Measurements from ENCODE around the gene MAP1B. TPM values are rescaled to one million over a fixed set of nuclear protein-coding genes. Genes with fewer than 3 reads are reported as not detected.

The MAP1B gene
- total RNA-seq, 1 donor, result 164 TPM

DNA sequence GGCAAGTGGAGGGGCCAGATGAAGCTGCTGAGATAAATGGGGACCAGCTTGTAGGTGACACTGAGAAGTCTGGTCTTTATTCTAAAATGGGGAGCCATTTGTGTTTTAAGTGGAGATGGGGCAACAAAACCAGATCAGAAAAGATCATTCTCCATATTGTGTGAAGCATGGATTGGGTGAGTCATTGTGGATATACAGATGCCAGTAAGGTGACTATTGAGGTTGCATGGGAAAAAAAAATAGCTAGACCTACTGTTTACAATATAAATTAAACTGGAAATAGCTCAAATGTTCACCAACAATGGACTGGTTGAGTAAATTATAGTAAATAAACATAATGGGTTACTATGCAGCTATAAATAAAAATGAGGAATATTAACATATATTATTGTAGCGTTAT, 5.4 kb upstream of the MAP1B start:
- TF ChIP-seq, protein P1, sequence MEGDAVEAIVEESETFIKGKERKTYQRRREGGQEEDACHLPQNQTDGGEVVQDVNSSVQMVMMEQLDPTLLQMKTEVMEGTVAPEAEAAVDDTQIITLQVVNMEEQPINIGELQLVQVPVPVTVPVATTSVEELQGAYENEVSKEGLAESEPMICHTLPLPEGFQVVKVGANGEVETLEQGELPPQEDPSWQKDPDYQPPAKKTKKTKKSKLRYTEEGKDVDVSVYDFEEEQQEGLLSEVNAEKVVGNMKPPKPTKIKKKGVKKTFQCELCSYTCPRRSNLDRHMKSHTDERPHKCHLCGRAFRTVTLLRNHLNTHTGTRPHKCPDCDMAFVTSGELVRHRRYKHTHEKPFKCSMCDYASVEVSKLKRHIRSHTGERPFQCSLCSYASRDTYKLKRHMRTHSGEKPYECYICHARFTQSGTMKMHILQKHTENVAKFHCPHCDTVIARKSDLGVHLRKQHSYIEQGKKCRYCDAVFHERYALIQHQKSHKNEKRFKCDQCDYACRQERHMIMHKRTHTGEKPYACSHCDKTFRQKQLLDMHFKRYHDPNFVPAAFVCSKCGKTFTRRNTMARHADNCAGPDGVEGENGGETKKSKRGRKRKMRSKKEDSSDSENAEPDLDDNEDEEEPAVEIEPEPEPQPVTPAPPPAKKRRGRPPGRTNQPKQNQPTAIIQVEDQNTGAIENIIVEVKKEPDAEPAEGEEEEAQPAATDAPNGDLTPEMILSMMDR (IDR thresholded peaks at IDR 0.05; ENCODE audit: extremely low read depth, low read depth, low read length), result no peak
- no peaks in the 10 kb centered on the region for H3K9me3 ChIP-seq (ENCODE audit: low read depth, low read length)
- no peak for DNase-seq (ENCODE audit: insufficient read length, low spot score, missing footprints)
- H3K36me3 ChIP-seq (ENCODE audit: insufficient read depth, low read length), result no peaks in the 10 kb centered on the region
- H3K4me2 ChIP-seq (ENCODE audit: insufficient read depth, low read length), result no peak overlapping the region
- H2AFZ ChIP-seq (ENCODE audit: low read length), result no peak overlapping the region
- peaks cover 2% of the 10 kb centered on the region for H3K4me1 ChIP-seq (ENCODE audit: insufficient read depth, low read length)
- H3K79me2 ChIP-seq (ENCODE audit: insufficient read depth, low read length), result no peaks in the 10 kb centered on the region
- H3K4me3 ChIP-seq (ENCODE audit: insufficient read depth, low read length), result no peak overlapping the region
- H3K27ac ChIP-seq (ENCODE audit: low read depth, low read length), result no peak overlapping the region
- no peaks in the 10 kb centered on the region for H4K20me1 ChIP-seq (ENCODE audit: insufficient read depth, low read length)
- no peaks in the 10 kb centered on the region for H3K27me3 ChIP-seq (ENCODE audit: insufficient read depth, low read length)

DNA sequence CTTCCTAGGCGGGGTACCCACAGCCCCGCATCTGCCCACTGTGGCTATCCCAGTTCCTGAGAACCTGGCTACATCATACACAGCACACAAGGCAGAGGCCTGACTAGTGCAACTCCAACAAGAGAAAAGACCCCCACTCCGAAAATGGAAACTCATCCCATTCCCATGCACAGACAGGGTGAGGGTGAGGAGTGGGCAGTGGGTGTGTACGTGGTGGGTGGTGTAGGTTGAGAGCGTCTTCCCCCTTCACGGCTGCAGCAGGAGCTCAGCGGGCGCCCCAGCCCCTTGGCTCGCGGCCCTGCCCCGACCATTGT, 501 bp upstream of the MAP1B start:
- H3K4me1 ChIP-seq (ENCODE audit: insufficient read depth, low read length), result peaks cover 27% of the 10 kb centered on the region

DNA sequence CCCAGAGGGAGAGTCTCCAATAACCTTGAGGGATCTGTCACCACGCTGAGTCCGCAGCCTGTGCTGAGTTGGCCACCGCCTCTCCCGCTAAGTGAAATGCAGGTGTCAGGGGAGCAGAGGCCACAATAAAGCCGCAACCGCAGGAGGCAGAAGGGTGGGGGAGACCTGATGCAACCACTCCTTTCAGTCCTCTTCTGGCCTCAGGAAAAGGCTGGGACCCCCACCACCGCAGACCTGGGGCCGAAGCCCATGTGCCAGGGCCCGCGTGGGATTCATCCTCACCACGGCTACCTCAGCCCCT, 576 bp downstream of the MAP1B start:
- peak overlapping the region; percentile 60 for H2AFZ ChIP-seq (ENCODE audit: low read length)
- peak; percentile 87 for DNase-seq (ENCODE audit: insufficient read length, low spot score, missing footprints)

More for the DNA sequence above, 501 bp upstream of the MAP1B start:
- no peaks in the 10 kb centered on the region for H3K27me3 ChIP-seq (ENCODE audit: insufficient read depth, low read length)
- H3K79me2 ChIP-seq (ENCODE audit: insufficient read depth, low read length), result peaks cover 44% of the 10 kb centered on the region
- no peaks in the 10 kb centered on the region for H3K9me3 ChIP-seq (ENCODE audit: low read depth, low read length)
- H3K4me2 ChIP-seq (ENCODE audit: insufficient read depth, low read length), result peak overlapping the region; percentile 89
- peak overlapping the region; percentile 84 for H2AFZ ChIP-seq (ENCODE audit: low read length)
- TF ChIP-seq, protein P1 (IDR thresholded peaks at IDR 0.05; ENCODE audit: extremely low read depth, low read depth, low read length), result no peak
- peaks cover 14% of the 10 kb centered on the region for H4K20me1 ChIP-seq (ENCODE audit: insufficient read depth, low read length)
- H3K4me3 ChIP-seq (ENCODE audit: insufficient read depth, low read length), result peak overlapping the region; percentile 95
- no peak for DNase-seq (ENCODE audit: insufficient read length, low spot score, missing footprints)
- H3K27ac ChIP-seq (ENCODE audit: low read depth, low read length), result no peak overlapping the region
- peaks cover 14% of the 10 kb centered on the region for H3K36me3 ChIP-seq (ENCODE audit: insufficient read depth, low read length)

DNA sequence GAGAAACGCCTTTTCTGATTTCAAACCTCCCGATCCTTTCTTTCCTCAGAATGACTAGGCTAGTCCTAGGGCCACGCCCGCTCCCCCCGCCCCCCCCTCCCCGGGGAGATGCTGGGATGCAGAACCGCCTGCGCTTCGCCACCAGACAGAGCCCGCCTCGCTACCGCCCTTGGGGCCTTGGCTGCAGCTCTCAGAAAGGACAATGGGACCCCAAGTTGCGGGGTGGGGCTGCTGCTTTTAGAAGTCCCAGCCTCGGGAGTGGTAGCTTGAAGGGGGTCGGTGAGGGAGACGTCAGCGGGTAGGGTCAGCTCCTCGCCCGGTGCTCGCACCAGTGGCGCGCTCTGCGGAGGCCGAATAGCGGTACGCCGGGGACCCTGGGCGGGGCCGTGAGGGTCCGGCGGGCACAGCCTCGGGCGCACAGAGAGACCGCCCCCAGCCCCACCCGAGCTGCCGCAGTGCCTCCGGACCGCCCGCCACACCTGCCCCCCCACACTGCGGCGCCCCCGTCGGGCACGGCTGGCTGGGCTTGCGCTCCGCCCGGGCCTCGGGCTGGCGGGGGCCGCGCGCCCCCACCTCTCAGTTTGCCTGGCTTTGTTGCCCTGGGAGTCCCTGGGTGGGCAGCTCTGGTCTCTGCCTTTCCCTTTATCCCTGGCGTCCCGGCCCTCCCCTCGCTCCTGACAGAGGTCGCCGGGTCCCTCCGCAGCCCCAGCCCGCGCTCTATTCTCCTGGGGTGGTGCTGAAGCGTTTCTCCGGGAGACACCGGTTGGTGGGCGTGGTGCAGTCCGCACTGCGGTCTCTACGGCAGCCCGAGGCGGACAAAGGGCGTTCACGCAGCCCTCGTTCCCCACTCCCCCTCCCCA, 1.2 kb downstream of the MAP1B start:
- Histone ChIP-seq H3K79me2 (ENCODE audit: insufficient read depth, low read length) (peaks cover 60% of the 10 kb centered on the region), H3K4me3 (ENCODE audit: insufficient read depth, low read length) (peak overlapping the region; percentile 95), H2AFZ (ENCODE audit: low read length) (peak overlapping the region; percentile 69), H3K27me3 (ENCODE audit: insufficient read depth, low read length) (no peaks in the 10 kb centered on the region), H3K4me2 (ENCODE audit: insufficient read depth, low read length) (peak overlapping the region; percentile 89), H4K20me1 (ENCODE audit: insufficient read depth, low read length) (peaks cover 25% of the 10 kb centered on the region), H3K27ac (ENCODE audit: low read depth, low read length) (peak overlapping the region; percentile 67), H3K4me1 (ENCODE audit: insufficient read depth, low read length) (peaks cover 32% of the 10 kb centered on the region), H3K9me3 (ENCODE audit: low read depth, low read length) (no peaks in the 10 kb centered on the region), H3K36me3 (ENCODE audit: insufficient read depth, low read length) (peaks cover 16% of the 10 kb centered on the region)
- DNase-seq (ENCODE audit: insufficient read length, low spot score, missing footprints), result peak; percentile 95
- TF ChIP-seq, protein P1 (IDR thresholded peaks at IDR 0.05; ENCODE audit: extremely low read depth, low read depth, low read length), result no peak

More for the DNA sequence above, 576 bp downstream of the MAP1B start:
- Histone ChIP-seq H4K20me1 (ENCODE audit: insufficient read depth, low read length) (peaks cover 23% of the 10 kb centered on the region), H3K4me1 (ENCODE audit: insufficient read depth, low read length) (peaks cover 32% of the 10 kb centered on the region), H3K4me3 (ENCODE audit: insufficient read depth, low read length) (peak overlapping the region; percentile 95), H3K36me3 (ENCODE audit: insufficient read depth, low read length) (peaks cover 14% of the 10 kb centered on the region), H3K9me3 (ENCODE audit: low read depth, low read length) (no peaks in the 10 kb centered on the region), H3K4me2 (ENCODE audit: insufficient read depth, low read length) (peak overlapping the region; percentile 89), H3K27me3 (ENCODE audit: insufficient read depth, low read length) (no peaks in the 10 kb centered on the region), H3K79me2 (ENCODE audit: insufficient read depth, low read length) (peaks cover 54% of the 10 kb centered on the region), H3K27ac (ENCODE audit: low read depth, low read length) (peak overlapping the region; percentile 67)
- TF ChIP-seq, protein P1 (IDR thresholded peaks at IDR 0.05; ENCODE audit: extremely low read depth, low read depth, low read length), result no peak
